GM20431 (cell line): ENCODE measurements around the gene SRGAP2B.
"Not testable (repeated sequence)": the region's sequence is repeated elsewhere in the genome, so short reads cannot be mapped to it uniquely, and the experiment has no call there.

Experiments used
- in situ Hi-C: fragments of 300-500 bp; cut with MseI, MboI; formaldehyde crosslinking; loops from one replicate; pipeline ENCODE4 v1.15.0; 2020; ENCODE audit warnings: low sequenced_read_pairs; ENCODE audit not compliant: unreplicated experiment

Gene SRGAP2B

GRCh38 chr1:145095284-145096057 lies at the start of gene SRGAP2B, which contains the start of gene FAM72D:
TSS of gene SRGAP2B (minus strand) at chr1:145095328. CDS start at chr1:145092901, 2,427 bp downstream.
TSS of gene FAM72D (plus strand) at chr1:145095974. CDS start at chr1:145096848, 874 bp downstream.
- in situ Hi-C loops, result not testable (repeated sequence)

- in situ Hi-C loops, result not testable (repeated sequence)
Observed at GRCh38 chr1:145144264-145144913, 49.3 kb upstream of the SRGAP2B start.

GRCh38 chr1:145140549-145140948 lies 45.4 kb upstream of the SRGAP2B start:
- in situ Hi-C loops, result not testable (repeated sequence)

- in situ Hi-C loops, result not testable (repeated sequence)
Observed at GRCh38 chr1:145134476-145134875, 39.3 kb upstream of the SRGAP2B start.

- in situ Hi-C loops, result not testable (repeated sequence)
Observed at GRCh38 chr1:145128697-145129469, 33.8 kb upstream of the SRGAP2B start.

- in situ Hi-C loops, result not testable (repeated sequence)
Observed at GRCh38 chr1:145127144-145127543, 32.0 kb upstream of the SRGAP2B start.

GRCh38 chr1:145125112-145125511 lies 30.0 kb upstream of the SRGAP2B start:
- in situ Hi-C loops, result not testable (repeated sequence)

- in situ Hi-C loops, result not testable (repeated sequence)
Observed at GRCh38 chr1:145123992-145124641, 29.0 kb upstream of the SRGAP2B start.

- in situ Hi-C loops, result not testable (repeated sequence)
Observed at GRCh38 chr1:145123062-145123395, 27.9 kb upstream of the SRGAP2B start.

GRCh38 chr1:145122344-145123061 lies 27.4 kb upstream of the SRGAP2B start:
- in situ Hi-C loops, result not testable (repeated sequence)

- in situ Hi-C loops, result not testable (repeated sequence)
Observed at GRCh38 chr1:145119842-145120241, 24.7 kb upstream of the SRGAP2B start.

GRCh38 chr1:145115587-145116493 lies 20.7 kb upstream of the SRGAP2B start:
- in situ Hi-C loops, result not testable (repeated sequence)

GRCh38 chr1:145114560-145115057 lies 19.5 kb upstream of the SRGAP2B start:
- in situ Hi-C loops, result not testable (repeated sequence)

- in situ Hi-C loops, result not testable (repeated sequence)
Observed at GRCh38 chr1:145112703-145113102, 17.6 kb upstream of the SRGAP2B start.

- in situ Hi-C loops, result not testable (repeated sequence)
Observed at GRCh38 chr1:145111674-145112073, 16.5 kb upstream of the SRGAP2B start.

GRCh38 chr1:145103294-145103693 lies 8.2 kb upstream of the SRGAP2B start:
- in situ Hi-C loops, result not testable (repeated sequence)

GRCh38 chr1:145101725-145102124 lies 6.6 kb upstream of the SRGAP2B start:
- in situ Hi-C loops, result not testable (repeated sequence)

GRCh38 chr1:145094655-145095211 lies 395 bp downstream of the SRGAP2B start:
- in situ Hi-C loops, result not testable (repeated sequence)
